ENCODE measurements around the gene ID3. TPM values are rescaled to one million over a fixed set of nuclear protein-coding genes. Genes with fewer than 3 reads are reported as not detected.

ID3 gene
- total and polyA plus RNA-seq, 2 of the 8 experiments (the other 6 are each of a cell fraction or from before 2014, with no cell fraction given) = 240 to 304 TPM

DNA sequence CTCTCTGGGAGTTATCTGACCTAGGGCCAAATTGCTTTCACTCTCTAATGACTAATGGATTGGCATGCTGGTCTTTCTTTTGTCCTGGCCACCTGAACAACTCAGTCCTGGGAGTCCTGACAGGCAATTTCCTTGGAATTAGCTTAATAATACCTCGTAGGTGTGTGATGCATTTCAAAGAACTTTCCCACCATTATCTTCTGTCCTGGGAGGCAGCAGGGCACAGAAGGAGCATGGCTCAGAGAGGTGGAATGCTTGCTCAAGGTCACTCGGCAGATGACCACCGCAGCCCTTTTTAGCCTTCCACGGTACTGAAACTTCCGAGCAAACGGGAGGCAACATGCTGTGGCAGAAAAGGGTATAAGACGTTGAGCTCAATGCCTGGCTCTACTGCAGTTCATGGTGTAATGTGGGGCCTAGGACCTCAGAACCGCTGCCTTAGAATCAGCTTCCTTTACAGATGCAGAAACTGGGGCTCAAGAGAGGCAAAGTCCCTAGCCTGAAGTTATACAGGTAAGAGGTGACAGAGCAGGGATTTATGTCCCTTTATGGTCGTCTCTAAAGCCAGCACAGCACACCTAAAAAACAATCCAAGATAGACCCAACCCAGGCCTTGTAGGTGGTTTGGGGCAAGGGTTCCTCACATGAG lies 3.2 kb downstream of the ID3 start (continued):
- TF ChIP-seq HDAC6 (IDR thresholded peaks at IDR 0.05; ENCODE audit: low read depth, low read length) (no peak), POU5F1 (IDR thresholded peaks at IDR 0.05; ENCODE audit: low read depth, low read length) (peak; percentile 87), TEAD4 (IDR thresholded peaks at IDR 0.05; ENCODE audit: low read depth, low read length) (peak; percentile 88), BRCA1 (IDR thresholded peaks at IDR 0.05; ENCODE audit: low read depth, low read length) (no peak), TAF1 (IDR thresholded peaks at IDR 0.05; ENCODE audit: low read depth, low read length) (peak; percentile 73), JUN (IDR thresholded peaks at IDR 0.05; ENCODE audit: low read depth, low read length) (no peak), E2F6 (IDR thresholded peaks at IDR 0.05) (0 out of 2 replicates have a peak, but pooled peaks have one; percentile 2), CTBP2 (IDR thresholded peaks at IDR 0.05; ENCODE audit: borderline replicate concordance, insufficient read depth, insufficient read length, low read length) (peak; percentile 29), SP4 (IDR thresholded peaks at IDR 0.05; ENCODE audit: low read length) (no peak)

All from H1 (cell line).